ENCODE results near the gene ABCC1.
"Not testable (repeated sequence)": the region's sequence is repeated elsewhere in the genome, so short reads cannot be mapped to it uniquely, and the experiment has no call there.

ABCC1 gene

DNA sequence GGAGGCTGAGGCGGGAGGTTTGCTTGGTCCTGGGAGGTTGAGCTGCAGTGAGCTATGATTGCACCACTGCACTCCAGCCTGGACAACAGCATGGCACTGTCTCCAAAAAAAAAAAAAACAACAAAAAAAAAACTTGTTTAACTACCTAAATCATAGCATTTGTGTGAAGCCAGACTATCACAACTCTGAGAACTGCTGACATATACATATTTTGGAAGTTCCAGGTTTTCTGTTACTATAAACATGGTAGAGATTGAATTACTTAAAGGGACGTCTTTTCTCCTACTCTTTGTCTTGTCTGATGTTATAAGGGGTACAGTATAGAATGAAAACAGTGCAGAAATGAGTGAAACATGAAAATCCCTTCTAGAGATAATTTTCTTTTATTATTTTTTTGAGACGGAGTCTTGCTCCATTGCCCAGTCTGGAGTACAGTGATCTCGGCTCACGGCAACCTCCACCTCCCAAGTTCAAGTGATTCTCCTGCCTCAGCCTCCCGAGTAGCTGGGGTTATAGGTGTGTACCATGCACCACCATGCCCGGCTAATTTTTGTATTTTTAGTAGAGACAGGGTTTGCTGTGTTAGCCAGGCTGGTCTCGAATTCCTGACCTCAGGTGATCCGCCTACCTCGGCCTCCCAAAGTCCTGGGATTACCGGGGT is 18.4 kb downstream of the ABCC1 start:
- no peak for DNase-seq (ENCODE audit: low read depth)

DNA sequence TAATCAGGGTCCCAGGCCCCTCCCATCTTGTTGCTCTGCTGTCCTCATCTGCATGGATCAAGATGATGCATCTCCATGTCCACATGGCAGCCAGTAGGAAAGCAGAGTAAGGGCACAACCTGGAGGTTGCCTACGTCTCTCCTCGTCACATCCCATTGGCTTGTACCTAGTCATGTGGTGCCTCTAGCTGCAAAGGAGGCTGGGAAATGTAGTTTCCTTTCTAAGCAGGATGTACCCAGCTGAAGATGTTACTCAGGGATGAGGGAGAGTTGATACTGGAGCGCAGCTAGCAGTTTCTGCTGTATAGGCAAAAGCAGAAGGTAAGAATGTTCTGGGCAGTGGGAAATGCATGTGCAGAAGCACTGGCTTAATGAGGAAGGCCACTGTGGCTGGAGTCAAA is 20.8 kb downstream of the ABCC1 start:
- no peak for DNase-seq (ENCODE audit: low read depth)

DNA sequence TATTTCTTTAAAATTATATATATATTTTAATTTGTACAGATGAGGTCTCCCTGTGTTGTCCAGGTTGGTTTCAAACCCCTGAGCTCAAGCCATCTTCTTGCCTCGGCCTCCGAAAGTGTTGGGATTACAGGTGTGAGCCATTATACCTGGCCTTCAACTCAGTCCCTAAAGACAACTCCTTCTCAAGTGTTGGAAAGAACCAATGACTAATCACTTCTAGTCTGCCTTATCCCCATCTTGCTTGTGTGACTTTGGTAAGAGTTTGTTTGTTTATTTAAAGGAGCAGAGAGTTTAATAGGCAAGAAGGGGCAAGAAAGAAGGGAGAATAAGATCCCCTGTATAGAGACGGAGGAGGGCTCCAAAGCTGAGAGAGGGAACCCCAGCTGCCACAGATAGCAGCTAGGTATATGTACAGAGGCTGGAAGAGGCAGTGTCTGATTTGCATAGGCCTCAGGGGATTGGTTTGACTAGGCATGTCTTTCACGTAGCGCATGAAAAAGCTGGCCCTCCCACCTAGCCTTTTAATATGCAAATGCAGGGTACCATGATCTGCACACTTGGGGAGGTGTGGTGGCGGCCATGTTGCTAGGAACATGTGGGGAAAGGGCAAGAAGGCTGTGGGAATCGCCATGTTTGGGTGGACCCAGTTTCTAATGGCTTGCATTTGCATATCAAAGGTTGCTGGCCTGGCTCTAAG is 21.5 kb downstream of the ABCC1 start:
- no peak for DNase-seq (ENCODE audit: low read depth)

DNA sequence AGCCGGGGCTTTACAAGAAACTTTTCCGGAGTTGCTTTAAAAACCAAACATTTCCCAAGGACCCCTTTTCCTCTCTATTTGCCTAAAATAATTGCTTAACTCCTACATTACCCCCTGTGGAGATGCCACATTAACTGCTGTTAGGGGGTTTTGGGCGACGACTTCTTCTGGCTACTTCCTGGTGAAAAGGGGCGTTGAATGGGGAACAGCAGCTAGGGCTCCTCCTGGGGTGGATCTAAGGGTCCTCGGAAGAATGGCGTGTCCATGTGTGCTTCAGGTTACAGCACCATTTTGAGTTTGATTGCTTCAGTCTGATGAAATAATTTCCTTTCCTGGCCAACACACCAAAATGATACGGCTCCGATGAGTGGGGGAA is 22.0 kb downstream of the ABCC1 start:
- DNase-seq (ENCODE audit: low read depth): no peak

DNA sequence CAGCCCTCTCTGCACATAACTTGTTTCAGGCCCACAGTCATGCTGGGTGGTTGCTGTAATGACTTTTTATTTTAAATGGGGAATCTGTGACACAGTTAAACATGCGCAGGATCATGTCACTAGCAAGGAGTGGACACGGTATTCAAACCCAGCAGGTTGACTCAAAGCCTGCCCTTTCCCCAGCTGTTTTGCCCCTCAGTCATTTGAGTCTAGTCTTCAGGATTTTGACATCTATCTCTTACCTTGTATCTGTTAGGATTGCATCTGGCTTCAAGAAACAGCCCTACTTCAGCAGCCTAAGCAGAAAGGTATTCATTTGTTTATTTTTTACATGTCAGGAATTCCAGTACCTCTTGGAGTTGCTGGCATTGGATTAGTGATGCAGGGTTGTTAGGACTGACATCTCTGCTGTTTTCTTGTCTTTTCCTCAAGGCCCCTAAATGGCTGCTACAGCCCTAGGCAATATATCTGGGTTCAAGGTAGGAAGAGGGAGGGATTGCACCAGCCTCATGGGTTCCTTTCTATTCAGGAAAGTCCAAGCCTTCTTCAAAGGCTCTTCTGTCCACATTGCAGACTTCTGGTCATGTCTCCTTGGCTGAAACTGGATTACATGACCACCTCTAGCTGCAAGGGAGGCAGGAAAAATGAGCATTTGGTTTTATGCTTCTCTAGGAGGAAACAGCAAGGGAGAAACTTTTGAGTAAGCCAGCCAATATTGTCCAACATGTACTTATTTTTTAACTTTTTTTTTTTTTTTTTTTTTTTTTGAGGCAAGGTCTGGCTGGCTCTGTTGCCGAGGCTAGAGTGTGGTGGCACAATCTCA is 22.8 kb downstream of the ABCC1 start:
- DNase-seq (ENCODE audit: low read depth): no peak

DNA sequence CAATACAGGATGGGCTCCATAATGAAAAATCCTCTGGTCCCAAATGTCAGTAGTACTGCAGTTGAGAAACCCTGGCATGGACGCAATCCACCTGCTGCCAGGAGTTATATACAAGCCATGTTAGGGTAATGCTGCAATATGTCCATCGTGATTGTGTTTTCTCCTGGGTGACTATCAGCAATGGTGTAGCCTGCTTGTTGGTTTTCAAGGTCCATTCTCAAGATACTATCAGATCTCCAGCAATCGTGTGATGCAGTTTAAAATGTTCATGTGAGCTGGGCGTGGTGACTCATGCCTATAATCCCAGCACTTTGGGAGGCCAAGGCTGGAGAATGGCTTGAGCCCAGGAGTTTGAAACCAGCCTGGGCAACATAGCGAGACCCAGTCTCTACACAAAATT is 24.0 kb downstream of the ABCC1 start:
- DNase-seq (ENCODE audit: low read depth): no peak

DNA sequence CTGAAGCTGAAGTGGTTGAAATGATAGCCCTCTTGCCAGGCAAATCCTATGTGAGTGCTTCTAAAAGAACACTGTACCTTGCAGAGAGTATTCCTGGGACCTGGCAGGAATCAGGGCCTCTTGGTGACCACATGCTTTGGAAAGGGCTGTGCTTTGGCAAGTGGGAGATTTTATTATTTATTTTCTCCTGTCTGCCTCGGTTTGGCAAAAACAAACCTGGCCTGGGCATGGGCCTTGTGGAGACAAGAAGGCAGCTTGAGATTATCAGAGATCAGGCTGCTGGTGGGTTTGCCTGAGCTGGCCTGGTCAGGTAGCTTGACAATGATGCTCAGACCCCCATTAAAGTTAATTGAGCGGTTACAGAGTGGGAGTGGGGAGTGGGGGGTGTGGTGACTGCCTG is 24.6 kb downstream of the ABCC1 start:
- DNase-seq (ENCODE audit: low read depth): no peak

DNA sequence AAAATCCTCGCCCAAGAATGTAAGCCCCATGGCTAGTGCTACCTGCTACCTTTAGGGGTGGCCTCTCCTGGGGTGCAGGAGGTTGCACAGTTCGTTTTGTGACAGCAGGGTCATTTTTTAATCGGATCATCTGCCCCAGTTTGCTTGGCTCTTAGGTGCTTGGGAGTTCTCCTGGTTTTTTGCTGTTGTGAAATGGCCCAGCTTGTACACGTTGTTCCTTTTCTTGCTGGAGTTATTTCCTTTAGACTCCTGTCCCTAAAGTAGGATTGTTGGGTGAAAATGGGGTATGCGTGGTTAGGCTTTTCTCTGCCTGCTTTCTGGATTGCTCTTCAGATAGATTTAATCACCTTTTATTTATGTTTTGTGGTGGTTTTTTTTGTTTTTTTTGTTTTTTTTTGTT is 25.8 kb downstream of the ABCC1 start:
- no peak for DNase-seq (ENCODE audit: low read depth)

DNA sequence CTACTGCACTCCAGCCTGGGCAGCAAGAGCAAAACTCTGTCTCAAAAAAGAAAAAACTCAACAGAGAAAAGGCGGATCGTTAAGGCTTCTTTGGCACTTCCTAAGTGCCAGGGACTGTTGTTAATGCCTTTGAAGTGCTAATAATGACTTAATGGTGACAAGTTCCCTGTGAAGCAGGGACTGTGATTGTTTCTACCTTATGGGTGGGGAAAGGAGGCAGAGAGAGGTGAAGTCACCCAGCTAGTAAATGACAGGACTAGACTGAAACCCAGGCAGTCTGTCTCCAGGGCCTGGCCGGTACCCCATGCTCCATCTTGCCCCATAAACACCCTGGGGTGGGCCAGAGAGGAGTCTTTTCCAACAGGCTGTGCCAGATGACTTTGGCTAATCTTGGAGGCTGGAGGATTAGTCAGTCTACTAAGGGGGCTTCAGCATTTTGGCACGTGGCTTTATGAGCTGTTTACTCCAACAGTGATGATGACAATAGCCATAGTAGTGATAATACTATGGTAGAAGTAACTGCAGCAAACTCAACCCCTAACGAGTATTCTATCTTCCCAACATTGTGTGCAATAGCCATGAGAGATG is 26.9 kb downstream of the ABCC1 start:
- DNase-seq (ENCODE audit: low read depth): no peak

DNA sequence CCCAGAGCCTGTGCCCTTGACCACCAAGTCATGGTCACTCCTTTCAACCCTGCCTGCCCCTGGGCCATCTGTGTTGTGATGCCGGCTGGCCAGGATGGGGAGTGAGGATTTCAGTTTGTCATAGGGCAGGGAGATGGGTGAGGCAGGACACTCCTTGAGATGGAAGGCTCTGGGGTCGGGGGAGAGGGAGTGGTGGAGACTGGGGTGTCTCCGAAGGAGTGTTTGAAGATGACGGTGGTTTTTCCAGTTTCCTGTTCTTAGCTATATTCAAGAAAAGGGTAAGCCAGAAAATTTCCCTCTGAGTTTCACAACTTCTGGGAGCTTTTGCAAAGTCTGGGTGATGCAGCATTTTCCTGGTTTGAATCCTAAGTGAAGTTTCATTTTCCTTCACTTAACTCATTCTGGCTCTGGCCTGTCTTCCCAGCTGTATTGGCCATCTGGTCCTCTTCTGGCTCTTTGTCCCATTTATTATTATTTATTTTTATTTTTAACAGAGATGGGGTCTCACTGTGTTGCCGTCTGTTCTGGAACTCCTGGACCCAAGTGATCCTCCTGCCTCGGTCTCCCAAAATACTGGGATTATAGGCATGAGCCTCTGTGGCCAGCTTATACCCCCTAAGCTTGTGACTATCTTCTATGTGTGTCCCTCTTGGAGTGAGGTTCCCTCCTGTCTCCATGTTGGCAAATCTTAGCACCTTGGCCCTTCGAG is 27.7 kb downstream of the ABCC1 start:
- DNase-seq (ENCODE audit: low read depth): peak; percentile 89

DNA sequence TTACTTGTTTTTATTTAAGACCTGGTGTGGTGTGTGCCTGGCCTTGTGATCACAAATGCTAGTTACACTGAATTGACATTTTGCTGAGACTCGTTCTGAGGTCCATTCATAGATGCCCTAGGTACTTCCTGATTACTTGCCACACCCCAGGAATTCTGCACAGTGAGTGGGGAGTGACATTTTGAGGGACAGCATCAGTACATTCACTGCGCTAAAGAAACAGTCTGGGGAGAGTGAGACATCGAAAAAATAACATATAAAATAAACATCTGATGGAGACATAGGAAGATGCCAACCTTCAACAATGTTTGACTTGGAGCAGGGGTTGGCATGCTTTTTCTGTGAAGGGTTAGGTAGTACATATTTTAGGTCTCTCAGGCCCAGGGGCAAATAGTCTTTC is 30.4 kb downstream of the ABCC1 start:
- no peak for DNase-seq (ENCODE audit: low read depth)

DNA sequence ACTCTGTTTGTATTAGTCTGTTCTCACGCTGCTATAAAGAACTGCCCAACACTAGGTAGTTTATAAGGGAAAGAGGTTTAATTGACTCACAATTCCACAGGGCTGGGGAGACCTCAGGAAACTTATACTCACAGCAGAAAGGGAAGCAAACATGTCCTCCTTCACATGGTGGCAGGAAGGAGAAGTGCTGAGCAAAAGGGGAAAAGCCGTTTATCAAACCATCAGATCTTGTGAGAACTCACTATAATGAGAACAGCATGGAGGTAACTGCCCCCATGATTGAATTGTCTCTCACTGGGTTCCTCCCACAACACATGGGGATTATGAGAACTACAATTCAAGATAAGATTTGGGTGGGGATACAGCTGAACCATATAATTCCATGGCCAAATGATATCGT is 30.9 kb downstream of the ABCC1 start:
- DNase-seq (ENCODE audit: low read depth): no peak

DNA sequence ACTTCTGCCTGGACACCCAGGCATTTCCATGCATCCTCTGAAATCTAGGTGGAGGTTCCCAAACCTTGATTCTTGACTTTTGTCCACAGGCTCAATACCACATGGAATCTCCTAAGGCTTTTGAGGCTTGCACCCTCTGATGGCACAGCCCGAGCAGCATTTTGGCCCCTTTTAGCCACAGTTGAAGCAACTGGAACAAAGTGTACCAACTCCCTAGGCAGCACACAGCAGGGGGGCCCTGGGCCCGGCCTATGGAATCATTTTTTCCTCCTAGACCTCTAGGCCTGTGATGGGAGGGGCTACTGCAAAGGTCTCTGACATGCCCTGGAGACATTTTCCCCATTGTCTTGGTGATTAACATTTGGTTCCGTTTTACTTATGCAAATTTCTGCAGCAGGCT is 32.0 kb downstream of the ABCC1 start:
- DNase-seq (ENCODE audit: low read depth): no peak

DNA sequence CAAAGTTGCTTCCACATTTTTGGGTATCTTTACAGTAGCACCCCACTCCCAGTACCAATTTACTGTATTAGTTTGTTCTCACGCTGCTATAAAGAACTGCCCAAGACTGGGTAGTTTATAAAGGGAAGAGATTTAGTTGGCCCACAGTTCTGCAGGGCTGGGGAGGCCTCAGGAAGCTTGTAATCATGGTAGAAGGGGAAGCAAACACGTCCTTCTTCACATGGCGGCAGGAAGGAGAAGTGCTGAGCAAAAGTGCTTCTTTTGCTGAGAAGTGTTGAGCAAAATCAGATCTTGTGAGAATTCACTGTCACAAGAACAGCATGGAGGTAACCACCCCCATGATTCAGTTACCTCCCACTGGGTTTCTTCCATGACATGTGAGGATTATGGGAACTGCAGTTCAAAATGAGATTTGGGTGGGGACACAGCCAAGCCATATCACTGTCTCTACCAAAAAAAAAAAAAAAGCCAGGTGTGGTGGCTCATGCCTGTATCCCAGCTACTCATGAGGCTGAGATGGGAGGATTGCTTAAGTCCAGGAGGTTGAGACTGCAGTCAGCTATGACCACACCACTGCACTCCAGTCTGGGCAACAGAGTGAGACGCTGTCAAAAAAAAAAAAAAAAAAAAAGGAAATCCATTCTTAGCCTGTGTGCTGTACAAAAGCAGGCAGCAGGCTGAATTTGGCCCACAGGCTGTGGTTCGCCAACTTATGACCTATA is 32.9 kb downstream of the ABCC1 start:
- DNase-seq (ENCODE audit: low read depth): not testable (repeated sequence)

DNA sequence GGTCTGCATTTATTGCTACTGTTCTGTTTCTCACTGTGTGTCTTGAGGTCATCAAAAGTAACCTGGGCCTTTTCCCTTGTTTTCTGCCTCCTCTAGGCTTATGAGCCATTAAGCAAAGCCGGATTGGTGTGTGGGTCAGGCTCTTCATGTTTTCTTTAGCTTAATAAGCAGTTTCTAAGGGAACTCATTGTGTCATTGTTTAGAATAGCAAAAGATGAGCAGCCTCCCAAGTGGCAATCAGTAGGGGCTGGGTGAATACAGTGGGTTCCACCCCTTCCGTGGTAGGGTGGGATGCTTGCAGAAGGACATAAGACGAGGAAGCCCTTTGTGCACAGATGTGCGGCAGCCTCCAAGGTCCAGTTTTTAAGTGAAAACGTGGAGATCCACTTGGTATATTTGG is 34.5 kb downstream of the ABCC1 start:
- DNase-seq (ENCODE audit: low read depth): peak; percentile 45

DNA sequence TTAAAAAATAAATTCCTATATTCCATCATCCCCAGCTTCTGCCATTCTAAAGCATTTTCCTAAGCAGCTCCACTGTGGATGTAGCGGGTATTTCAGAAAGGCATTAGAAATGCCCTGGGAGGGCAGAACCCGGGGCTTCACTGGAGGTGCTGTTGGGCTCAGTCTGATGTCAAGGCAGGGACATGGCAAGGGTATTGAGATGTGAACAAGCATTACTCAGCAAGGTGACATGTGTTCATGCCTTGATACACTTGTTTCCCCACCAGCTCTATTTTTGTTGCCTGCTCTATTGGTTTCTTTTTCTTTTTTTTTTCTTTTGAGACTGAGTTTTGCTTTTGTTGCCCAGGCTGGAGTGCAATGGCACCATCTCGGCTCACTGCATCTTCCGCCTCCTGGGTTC is 35.7 kb downstream of the ABCC1 start:
- no peak for DNase-seq (ENCODE audit: low read depth)

DNA sequence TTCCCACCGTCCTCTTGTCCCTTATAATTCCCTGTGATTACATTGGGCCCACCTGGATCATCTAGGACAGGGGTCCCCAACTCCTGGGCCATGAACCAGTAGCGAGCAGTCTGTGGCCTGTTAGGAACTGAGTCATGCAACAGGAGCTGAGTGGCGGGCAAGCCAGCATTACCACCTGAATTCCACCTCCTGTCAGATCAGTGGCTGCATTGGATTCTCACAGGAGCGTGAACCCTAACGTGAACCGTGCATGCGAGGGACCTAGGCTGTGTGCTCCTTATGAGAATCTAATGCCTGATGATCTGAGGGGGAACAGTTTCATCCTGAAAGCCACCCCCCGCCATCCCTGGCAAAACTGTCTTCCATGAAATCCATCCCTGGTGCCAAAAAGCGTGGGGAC is 36.8 kb downstream of the ABCC1 start:
- no peak for DNase-seq (ENCODE audit: low read depth)

DNA sequence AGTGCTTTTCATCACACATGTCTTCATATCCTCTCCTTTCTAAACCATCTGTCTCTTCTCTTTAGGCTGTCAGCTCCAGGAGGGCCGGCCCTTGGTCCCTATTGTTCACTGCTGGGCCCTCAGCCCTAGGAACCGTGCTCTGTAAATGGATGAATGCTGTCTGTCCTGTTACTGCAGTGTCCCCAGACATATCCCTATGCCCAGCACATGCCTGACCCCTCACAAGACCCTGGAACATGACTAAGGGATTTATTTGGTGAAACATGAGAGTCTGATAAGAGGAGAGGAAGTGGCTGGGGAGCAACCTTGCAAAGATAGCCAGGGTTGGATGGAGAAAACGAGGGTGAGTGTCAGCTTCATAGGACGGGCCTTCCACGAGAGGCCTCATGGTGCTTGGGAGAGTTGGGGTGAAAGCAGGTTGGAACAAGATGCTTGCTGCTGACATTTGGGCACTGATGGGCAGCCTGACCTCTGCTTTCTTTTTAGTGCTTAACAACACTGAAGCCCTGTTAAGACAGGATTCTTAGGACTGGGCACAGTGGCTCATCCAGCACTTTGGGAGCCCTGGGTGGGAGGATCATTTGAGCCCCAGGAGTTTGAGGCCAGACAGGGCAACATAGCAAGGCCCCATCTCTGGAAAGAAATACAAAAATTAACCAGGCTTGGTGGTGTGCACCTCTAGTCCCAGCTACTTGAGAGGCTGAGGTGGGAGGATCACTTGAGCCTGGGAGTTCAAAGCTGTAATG is 39.0 kb downstream of the ABCC1 start:
- DNase-seq (ENCODE audit: low read depth): no peak

DNA sequence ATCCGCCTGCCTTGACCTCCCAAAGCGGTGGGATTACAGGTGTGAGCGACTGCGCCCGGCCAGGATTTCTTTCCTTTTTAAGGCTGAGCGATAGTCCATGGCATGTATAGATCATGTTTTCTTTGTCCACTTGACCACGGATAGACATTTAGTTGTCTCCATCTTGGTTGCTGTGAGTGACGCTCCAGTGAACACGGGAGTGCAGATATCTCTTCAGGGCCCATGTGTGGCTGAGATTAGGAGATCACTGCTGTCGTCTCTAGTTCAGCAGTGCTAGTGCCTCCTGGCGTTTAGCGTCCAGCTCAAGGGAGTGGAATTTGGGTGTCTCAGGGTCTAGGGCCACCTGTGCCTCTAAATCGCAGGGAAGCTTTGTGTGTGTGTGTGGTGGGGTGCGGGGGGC is 41.5 kb downstream of the ABCC1 start:
- DNase-seq (ENCODE audit: low read depth): no peak

DNA sequence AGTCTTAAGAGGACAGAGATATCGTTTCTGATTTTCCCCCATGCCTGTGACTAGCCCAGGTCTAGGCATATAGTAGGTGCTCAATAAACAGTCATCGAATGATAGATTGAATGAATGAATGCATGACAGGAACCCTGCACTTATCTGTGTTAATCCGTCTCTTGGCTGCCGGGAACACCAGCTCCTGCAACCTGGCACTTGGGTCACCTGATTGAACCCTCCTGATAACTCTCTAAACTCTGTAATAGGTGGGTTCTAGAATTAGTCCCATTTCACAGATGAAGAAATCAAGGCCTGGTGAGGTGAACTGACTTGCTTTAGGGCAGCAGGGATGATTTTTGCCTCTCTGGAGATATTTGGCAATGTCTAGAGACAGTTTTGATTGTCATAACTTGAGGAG is 43.7 kb downstream of the ABCC1 start:
- DNase-seq (ENCODE audit: low read depth): no peak

DNA sequence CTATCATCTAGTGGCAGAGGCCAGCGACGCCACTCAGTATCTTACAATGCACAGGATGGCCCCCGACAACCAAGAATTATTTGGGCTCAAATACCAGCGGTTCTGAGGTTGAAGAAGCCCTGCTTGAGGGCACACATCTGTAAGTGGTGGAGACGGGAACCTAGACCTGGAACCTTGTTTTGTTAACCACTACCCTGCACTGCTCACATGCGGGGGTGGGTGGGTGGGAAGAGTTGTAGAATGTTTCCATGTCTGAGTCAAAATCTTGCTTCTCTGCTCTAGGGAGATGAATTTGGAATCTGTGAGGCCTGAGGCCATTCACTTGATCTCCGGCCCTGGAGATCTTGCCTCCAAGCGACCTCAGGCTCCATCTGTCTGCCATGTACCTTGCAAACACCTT is 44.1 kb downstream of the ABCC1 start:
- DNase-seq (ENCODE audit: low read depth): no peak

Data from stromal cell of bone marrow (primary cell).